GM19467 (cell line): ENCODE measurements around the gene FNIP2.
A peak's percentile ranks its signal among the peaks of the same experiment; 100 is the strongest.
"Not testable (repeated sequence)": the region's sequence is repeated elsewhere in the genome, so short reads cannot be mapped to it uniquely, and the experiment has no call there.

Experiments used
- ATAC-seq: cut with Tn5 transposase; IDR thresholded peaks from one replicate; pipeline ENCODE4 v1.9.1; 2021; ENCODE audit warnings: mild to moderate bottlenecking, moderate library complexity; ENCODE audit not compliant: unreplicated experiment

Gene FNIP2

GRCh38 chr4:158768555-158769174 lies at the start of gene FNIP2:
TSS of gene FNIP2 (plus strand) at chr4:158769026. CDS start at chr4:158769213, 187 bp downstream.
- ATAC-seq: peak; percentile 77

DNA sequence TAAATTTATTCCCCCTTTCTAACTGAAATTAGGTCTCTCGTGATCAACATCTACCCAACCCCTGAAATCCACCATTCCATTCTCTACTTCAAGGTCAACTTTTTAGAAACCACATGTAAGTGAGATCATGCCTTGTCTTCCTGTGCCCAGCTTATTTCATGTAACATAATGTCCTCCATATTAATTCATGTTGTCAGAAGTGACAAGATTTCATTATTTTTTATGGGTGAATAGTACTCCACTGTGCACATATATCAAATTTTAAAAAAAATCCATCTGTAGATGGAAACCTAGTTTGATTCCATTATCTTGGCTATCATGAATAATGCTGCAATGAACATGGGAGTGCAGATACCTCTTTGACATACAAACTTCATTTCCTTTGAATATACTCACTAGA lies 47.1 kb upstream of the FNIP2 start:
- ATAC-seq: no peak

- ATAC-seq: no peak
These were observed 46.4 kb upstream of the FNIP2 start for GRCh38 chr4:158722291-158722916.

- peak; percentile 98 for ATAC-seq
These were observed 45.7 kb upstream of the FNIP2 start, which contains the start of gene PPID for GRCh38 chr4:158722917-158723793. TSS of gene PPID (minus strand) at chr4:158723396. CDS start at chr4:158723288, 108 bp downstream.

- no peak for ATAC-seq
These were observed 44.2 kb upstream of the FNIP2 start for GRCh38 chr4:158724637-158725036.

DNA sequence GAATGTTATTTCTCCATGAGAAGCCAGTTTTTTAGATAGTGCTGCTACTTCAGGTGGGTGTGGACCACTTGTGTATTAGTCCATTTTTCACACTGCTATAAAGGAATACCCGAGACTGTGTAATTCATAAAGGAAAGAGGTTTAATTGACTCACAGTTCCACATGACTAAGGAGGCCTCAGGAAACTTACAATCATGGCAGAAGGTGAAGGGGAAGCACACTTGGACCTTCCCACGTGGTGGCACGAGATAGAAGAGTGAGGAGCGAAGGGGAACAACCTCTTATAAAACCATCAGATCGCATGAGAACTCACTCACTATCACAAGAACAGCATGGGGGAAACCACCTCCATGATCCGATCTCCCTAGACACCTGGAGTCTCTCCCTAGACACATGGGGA lies 42.2 kb upstream of the FNIP2 start:
- ATAC-seq: no peak

DNA sequence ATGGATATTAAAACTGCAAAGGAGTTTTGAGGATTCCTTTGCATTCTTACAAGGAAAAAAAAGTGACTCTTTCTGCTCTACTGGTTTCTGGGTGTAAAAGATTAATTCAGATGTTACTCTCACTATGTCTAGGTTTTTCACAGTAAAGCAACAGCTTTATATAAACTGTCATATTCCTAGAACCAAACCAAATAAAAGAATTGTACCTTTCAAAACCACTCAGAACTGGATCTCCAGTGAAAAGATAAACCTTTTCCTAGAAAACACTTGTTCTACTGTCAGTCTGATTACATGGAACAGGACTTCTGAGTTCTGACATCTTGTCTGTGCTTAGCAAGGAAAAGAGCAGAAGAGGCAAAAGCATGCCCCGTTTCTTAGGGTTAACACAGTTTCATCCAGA lies 40.6 kb upstream of the FNIP2 start:
- ATAC-seq: no peak

GRCh38 chr4:158729716-158730559 lies 38.9 kb upstream of the FNIP2 start:
- ATAC-seq: peak; percentile 76

DNA sequence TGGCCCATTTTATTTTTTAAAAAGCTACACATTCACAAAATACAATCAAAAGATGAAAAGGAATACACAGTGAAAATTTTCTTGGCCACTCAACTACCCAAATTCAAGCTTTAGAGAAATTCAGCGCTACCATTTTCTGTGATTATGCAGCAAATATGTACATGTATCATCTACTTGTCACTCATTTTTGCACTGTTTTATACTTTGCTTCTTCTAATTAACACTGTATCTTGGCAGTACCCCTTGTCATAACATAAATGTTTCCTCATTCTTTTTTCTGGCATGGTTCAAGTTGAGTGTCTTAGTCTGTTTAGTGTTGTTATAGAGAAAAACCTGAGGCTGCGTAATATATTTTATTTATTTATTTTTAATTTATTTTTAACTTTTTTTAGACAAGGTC lies 30.0 kb upstream of the FNIP2 start:
- ATAC-seq: no peak

DNA sequence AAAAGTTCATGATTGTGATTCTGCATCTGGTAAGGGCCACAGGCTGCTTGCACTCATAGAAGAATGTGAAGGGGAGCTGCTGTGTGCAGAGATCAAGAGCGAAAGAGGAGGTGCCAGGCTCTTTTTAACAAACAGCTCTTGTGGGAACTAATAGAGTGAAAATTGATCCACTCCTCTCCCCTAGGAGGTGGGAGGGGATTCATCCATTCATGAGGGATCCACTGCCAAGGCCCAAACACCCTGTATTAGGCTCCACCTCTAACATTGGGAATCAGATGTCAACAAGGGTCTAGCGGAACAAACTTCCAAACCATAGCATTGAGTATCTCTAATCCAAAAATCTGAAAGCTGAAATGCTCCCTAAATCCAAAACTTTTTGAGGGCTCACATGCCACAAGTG lies 29.2 kb upstream of the FNIP2 start:
- ATAC-seq: no peak

- ATAC-seq: no peak
These were observed 27.4 kb upstream of the FNIP2 start for GRCh38 chr4:158741326-158742021.

- ATAC-seq: not testable (repeated sequence)
These were observed 22.3 kb upstream of the FNIP2 start for GRCh38 chr4:158746537-158746936.

- no peak for ATAC-seq
These were observed 18.4 kb upstream of the FNIP2 start for GRCh38 chr4:158750379-158750778.

DNA sequence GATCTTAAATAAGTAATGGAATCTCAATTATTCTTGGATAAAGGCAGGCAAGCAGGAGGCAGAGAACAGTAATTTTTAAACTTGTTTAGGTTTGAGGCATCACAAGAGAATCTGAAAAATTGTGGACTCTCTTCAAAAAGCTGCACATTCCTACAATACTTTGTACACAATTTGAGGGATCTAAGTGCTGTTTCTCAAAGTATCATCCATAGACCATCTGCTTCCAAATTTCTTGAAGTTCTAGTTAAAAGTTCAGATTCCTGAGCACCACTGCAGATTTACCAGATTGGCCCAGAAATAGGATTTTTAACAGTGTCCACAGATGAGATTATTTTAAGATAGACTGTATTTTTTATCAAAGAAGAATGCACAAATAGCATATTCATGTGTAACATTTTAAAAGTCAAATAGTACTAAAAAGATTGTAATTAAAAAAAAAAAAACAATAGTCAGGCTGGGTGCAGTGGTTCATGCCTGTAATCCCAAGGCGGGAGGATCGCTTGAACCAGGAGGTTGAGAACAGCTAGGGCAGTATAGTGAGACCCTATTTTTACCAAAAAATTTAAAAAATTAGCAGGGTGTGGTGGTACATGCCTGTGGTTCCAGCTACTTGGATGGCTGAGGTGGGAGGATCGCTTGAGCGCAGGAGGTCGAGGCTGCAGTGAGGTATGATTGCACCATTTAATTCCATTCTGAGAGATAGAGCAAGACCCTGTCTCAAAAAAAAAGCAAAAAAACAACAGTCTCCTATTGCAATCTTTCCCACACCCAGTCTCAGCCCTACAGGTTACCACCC lies 14.2 kb upstream of the FNIP2 start:
- ATAC-seq: no peak

DNA sequence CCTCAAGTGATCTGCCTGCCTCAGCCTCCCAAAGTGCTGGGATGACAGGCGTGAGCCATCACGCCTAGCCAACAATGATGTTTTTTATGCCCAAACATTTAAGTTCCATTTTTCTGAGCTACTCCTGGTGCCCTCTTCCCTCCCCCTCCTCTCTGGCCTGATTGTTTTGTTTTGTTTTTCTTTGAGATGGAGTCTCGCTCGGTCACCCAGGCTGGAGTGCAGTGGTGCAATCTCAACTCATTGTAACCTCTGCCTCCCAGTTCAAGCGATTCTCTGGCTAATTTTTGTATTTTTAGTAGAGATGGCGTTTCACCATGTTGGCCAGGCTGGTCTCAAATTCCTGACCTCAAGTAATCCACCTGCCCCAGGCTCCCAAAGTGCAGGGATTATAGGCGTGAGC lies 13.0 kb upstream of the FNIP2 start:
- not testable (repeated sequence) for ATAC-seq

DNA sequence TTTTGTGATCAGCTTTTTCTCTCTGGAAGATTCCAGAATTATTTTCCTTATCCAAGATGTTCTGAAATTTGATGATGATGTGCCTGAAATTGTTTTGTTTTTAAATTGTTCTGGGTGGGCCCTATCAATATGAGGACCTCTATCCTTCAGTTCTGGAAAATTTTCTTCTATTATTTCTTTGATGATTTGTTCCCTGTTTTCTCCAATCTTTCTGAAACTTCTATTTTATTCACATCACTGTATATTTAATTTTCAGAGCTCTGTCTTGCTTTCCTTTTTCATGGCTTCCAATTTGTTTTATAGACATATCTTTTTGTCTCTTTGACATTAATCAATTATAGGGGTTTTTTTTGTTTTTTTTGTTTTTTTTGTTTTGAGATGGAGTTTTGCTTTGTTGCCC lies 12.2 kb upstream of the FNIP2 start:
- ATAC-seq: no peak

DNA sequence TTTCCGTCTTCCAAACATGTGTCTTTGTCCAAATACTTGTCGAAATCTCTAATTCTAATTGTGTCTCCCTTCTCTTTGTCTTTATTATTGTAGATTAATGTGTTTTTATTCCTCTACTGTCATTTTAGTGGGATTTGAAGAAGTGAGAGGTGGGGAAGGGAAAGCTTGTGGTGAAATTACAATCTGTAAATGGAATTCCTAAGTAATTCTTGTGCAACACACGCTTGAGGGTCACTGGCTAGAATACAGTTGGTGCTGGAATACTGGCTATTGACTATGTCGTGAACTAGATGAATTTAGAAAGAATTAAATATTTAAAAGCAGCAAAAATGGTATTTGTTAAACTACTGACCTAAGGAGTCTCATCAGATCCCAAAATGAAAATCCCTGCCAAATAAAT lies 10.7 kb upstream of the FNIP2 start:
- ATAC-seq: no peak

DNA sequence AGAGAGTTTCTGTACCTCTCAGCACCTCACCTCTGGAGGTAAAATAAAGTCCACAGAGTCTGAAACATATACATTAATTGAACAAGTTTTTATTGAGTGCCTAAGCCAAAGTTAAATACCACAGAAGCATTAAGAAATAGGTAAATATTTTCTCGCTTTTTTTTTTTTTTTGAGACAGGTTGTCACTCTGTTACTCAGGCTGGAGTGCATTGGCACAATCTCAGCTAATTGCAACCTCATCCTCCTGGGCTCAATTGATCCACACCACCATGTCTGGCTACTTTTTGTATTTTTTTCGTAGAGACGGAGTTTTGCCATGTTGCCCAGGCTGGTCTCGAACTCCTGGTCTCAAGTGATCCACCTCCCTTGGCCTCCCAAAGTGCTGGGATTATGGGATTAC lies 10.1 kb upstream of the FNIP2 start:
- ATAC-seq: no peak

GRCh38 chr4:158759539-158759938 lies 9.3 kb upstream of the FNIP2 start:
- not testable (repeated sequence) for ATAC-seq
